HG02759 (cell line): ENCODE measurements around the gene VARS1.
"Not testable (repeated sequence)": the region's sequence is repeated elsewhere in the genome, so short reads cannot be mapped to it uniquely, and the experiment has no call there.

Experiments used
- ATAC-seq: cut with Tn5 transposase; IDR thresholded peaks from one replicate; pipeline ENCODE4 v1.9.1; 2021; ENCODE audit warnings: mild to moderate bottlenecking, moderate library complexity; ENCODE audit not compliant: unreplicated experiment

Gene VARS1

DNA sequence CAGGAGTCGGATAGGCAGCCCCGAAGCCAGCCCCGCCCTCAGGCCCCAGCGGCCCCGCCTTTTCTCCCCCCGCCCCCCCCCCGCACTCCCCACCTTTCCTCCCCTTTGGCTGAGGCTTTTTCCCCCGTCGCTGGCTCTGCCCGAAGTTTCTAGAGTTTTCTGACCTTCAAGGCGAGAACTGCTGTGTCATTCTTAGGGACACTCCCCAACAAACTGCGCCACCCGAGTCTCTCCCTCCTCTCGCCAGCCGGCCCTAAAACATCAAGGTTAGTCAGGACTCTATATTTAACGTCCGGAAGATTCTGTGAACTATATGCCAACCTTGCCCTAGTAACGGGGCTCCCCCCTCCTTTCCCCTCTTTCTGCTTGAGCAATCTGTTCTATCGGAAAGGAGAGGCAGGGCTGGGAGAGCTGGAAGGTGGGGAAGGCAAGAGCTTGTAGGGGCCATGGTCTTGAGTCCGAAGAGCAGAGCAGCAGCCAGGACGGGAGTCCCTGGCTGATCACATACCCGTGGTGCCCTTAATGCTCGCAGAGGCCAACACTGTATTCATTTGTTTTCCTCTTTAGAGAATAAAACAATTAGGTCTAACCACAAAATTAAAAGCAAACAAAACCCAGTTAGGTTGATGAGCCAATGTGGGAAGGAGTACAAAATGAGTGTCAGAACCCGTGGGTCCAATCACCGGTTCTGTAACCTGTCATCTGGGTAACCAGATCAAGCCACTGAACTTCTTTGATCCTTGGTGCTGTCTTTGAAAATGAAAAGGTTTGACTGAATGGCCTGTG, 26.7 kb upstream of the VARS1 start:
- peak; percentile 55 for ATAC-seq

DNA sequence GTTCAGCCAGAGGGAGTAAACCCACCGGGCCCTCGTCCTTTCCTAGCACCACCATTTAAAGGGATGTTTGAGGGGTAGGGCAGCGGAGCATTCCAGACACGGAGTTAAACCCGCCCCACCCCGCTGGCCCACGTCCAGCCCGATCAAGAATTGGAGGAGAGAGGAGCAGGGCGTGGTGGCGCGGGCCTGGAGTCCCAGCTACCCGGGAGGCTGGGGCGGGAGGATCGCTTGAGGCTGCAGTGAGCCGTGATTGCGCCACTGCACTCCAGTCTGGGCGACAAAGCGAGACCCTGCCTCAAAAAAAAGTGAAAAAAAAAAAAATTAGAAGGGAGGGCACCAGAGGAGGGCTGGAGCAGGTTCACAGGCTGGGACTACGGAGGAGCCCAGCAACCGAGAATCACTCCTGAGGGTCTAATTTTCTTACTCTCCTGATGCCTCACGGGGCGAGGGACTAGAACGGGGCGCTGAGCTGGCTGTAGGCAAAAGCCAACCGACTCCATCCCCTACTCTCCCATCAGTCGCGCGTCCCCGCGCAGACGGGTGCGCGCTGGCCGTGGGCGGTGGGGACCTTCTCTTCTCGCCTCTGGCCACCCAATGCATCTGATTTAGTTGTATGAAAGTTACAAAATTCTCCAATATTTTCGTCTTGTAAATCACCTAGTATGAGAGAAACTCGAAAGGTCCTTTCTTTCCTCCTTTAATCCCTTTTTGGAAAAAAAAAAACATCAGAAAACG, 25.9 kb upstream of the VARS1 start:
- ATAC-seq = peak; percentile 59

- not testable (repeated sequence) for ATAC-seq
Measured at GRCh38 chr6:31820399-31820798, 24.8 kb upstream of the VARS1 start.

GRCh38 chr6:31819871-31820299, 24.3 kb upstream of the VARS1 start:
- no peak for ATAC-seq

DNA sequence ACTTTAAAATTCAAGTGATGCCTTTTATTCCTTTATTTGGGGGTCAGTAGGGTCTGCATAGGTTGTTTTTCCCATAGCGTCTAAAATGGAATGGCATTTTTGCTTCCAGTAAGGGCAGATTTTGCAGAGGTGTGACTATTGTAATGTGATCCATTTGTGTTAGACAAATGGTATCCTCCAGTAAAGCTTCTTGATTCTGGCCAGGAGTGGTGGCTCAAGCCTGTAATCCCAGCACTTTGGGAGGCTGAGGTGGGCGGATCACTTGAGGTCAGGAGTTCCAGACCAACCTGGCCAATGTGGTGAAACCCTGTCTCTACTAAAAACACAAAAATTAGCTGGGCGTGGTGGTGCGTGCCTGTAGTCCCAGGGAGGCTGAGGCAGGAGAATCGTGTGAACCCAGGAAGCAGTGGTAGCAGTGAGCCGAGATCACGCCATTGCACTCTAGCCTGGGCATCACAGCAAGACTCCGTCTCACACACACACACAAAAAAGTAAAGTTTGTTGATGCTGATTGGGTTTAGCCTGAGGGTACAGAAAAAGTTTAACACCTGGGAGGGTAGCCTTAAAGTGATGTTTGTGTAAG, 22.5 kb upstream of the VARS1 start:
- ATAC-seq = not testable (repeated sequence)

GRCh38 chr6:31817133-31817928, 21.8 kb upstream of the VARS1 start:
- not testable (repeated sequence) for ATAC-seq

GRCh38 chr6:31815025-31815838, 19.7 kb upstream of the VARS1 start, which contains the start of the genes HSPA1A and HSPA1L:
TSS of gene HSPA1A (plus strand) at chr6:31815543. CDS start at chr6:31815757, 214 bp downstream.
TSS of gene HSPA1L (minus strand) at chr6:31815283. CDS start at chr6:31811972, 3,311 bp downstream.
- peak; percentile 41 for ATAC-seq

DNA sequence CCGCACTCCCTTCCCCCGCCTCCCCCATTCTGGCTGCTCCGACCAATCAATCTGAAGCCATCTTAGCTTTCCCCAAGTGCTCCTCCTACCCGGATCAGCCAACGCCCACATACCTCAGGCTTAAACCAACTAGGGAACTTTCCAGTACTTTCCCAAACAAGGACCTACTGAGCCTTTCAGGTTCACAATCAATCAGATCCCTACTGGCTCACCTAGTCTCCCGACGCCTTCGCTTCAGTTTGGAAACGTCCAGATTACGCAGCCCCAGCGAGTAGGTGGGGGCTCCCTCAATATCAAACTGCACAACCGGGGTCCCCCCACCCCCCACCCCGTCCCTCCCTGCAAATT, 19.1 kb upstream of the VARS1 start:
- peak; percentile 42 for ATAC-seq

DNA sequence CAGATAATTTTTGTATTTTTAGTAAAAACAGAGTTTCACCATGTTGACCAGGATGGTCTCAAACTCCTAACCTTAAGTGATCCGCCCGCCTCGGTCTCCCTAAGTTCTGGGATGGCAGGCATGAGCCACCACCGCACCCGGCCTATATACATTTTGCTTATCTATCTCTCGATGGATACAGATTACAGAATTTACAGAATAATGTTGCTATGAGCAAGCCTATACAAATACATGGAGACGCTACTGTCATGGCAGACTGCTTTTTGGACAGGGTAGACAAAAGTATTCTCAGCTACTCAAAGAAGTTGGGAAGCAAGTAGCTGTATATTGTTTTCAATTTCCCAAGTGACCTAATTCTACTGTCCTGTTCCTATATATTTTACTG, 17.9 kb upstream of the VARS1 start:
- no peak for ATAC-seq

DNA sequence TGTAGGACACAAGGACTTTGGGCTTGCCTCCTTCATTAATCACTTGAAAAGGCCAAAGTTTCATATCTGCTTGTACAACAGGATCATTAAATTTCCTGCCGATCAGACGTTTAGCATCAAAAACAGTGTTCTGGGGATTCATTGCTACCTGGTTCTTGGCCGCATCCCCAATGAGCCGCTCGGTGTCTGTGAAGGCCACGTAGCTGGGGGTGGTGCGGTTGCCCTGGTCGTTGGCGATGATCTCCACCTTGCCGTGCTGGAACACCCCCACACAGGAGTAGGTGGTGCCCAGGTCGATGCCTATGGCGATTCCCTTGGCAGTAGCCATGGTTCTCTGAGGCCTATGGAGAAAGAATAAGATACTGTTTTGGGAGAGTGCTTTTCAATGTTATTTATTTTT, 16.1 kb upstream of the VARS1 start:
- ATAC-seq = no peak

GRCh38 chr6:31808599-31808998, 13.0 kb upstream of the VARS1 start:
- not testable (repeated sequence) for ATAC-seq

GRCh38 chr6:31806470-31807272, 11.1 kb upstream of the VARS1 start, which contains the start of gene LSM2:
TSS of gene LSM2 (minus strand) at chr6:31806966. CDS start at chr6:31806757, 209 bp downstream.
- ATAC-seq = peak; percentile 94

GRCh38 chr6:31805939-31806469, 10.5 kb upstream of the VARS1 start:
- no peak for ATAC-seq

DNA sequence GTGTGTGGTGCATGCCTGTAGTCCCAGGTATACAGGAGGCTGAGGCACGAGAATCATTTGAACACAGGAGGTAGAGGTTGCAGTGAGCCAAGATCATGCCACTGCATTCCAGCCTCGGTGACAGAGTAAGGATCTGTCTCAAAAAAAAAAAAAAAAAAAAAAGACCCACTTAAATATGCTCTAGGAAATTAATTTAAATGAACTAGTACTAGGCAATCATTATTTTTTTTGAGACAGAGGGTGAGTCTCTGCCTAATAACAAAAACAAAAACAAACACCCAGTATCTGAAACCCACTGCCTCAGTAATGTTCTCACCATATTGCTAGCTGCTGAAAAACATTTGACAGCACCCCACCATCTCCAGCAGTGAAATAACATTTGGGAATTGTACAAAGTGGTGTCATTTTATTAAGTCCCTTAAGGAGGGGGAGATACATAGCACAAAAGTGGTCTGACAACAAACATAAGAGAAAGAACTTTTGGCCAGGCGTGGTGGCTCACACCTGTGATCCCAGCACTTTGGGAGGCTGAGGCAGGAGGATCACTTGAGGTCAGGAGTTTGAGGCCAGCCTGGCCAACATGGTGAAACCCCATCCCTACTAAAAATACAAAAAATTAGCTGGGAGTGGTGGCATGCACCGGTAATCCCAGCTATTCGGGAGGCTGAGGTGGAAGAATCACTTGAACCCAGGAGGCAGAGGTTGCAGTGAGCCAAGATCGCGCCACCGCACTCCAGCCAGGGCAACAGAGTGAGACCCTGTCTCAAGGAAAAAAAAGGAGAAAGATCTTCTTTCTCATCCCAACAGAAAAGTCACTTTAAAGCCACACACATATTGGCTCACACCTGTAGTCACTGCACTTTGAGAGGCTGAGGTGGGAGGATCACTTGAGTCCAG, 5.7 kb upstream of the VARS1 start:
- not testable (repeated sequence) for ATAC-seq

DNA sequence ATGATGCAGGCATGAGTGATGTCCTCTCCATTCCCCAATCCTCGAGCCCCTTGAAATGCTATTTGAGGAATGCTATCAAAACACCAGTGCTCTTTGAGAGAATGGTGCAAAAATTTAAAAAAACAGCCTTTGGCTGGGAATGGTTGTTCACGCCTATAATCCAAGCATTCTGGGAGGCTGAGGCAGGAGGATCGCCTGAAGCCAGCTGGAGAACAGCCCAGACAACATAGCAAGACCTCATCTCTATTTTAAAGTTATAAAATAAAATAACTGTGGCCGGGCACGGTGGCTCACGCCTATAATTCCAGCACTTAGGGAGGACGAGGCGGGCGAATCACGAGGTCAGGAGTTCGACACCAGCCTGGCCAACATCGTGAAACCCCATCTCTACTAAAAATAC, 4.2 kb upstream of the VARS1 start:
- ATAC-seq = no peak

DNA sequence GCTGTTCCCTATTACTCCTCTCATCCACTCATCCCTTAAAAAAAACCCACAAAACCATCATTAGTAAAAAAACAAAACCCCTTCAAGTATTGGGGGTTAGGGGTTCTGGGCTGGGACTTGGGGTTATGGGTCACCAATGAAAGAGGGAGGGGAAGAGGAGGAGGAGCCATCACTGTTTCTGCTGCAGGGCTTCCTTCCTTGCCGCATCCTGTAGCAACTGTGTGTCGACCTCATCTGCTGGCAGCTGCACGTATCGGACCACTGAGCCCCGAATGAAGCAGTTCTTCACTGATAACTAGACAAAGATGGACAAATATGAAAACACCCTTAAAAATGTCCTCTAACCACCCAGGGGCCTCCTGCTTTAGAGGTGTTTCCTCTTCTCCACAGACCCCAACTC, 2.0 kb upstream of the VARS1 start:
- no peak for ATAC-seq

DNA sequence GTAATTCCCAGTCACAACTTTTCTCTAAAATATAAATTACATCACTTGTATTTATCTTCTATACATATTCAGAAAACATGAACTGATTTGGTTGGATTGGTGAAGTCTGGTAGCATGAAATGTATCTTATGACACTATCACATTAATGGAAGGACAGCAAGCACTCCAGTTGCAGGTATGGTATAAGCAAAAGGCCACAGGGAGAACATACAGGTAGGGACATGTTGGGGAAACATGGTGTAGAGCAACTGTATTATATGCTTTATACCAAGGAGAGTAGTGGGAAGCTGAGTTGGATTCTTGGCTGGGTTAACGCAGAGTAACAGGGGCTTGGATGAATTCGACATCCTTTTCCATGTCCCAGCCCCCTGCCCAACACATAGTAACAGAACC, 1.4 kb upstream of the VARS1 start:
- ATAC-seq = no peak
